ENCODE results near the gene TRPC4AP.

The TRPC4AP gene

GRCh38 chr20:35087791-35088190, 4.8 kb downstream of the TRPC4AP start:
- DNase-seq = no peak
- H3K4me1 ChIP-seq (ENCODE audit: low read length) = 0 out of 2 replicates have a peak, but pooled peaks cover 6% of the 10 kb centered on the region
- no peak overlapping the region for H3K4me3 ChIP-seq (ENCODE audit: low read length)
- no peaks in the 10 kb centered on the region for H3K9me3 ChIP-seq (replicated peaks; ENCODE audit: insufficient read depth, low read length)
- H3F3A ChIP-seq (ENCODE audit: insufficient read depth, low read length) = no peaks in the 10 kb centered on the region
- TF ChIP-seq CTCF (IDR thresholded peaks at IDR 0.05; ENCODE audit: low read length) = no peak
- no peak for TF ChIP-seq EZH2phosphoT487 (IDR thresholded peaks at IDR 0.05; ENCODE audit: low read length)
- no peak for TF ChIP-seq EZH2 (optimal IDR thresholded peaks at IDR 0.05; ENCODE audit: low read depth, low read length)
- H3K27ac ChIP-seq (ENCODE audit: low read length) = no peak overlapping the region
- H3K27me3 ChIP-seq (replicated peaks; ENCODE audit: insufficient read depth, low read length) = no peaks in the 10 kb centered on the region
- H3K36me3 ChIP-seq (replicated peaks; ENCODE audit: insufficient read depth, low read length) = no peaks in the 10 kb centered on the region
- H2AFZ ChIP-seq (ENCODE audit: low read length) = no peak overlapping the region
- H4K20me1 ChIP-seq (ENCODE audit: insufficient read depth, low read length) = no peaks in the 10 kb centered on the region; the same call in 1 of the 2 replicates
- H3K9ac ChIP-seq (ENCODE audit: low read length) = no peak overlapping the region
- H3K4me2 ChIP-seq (ENCODE audit: low read depth, low read length) = no peak overlapping the region
- no peaks in the 10 kb centered on the region for H3K9me2 ChIP-seq (replicated peaks; ENCODE audit: insufficient read depth, low read length)
- peaks cover 85% of the 10 kb centered on the region for H3K79me2 ChIP-seq (ENCODE audit: low read length)

- Histone ChIP-seq H3K27me3 (replicated peaks; ENCODE audit: insufficient read depth, low read length) (no peaks in the 10 kb centered on the region), H4K20me1 (ENCODE audit: insufficient read depth, low read length) (no peaks in the 10 kb centered on the region; the same call in 1 of the 2 replicates), H3K9me2 (replicated peaks; ENCODE audit: insufficient read depth, low read length) (no peaks in the 10 kb centered on the region), H3K9me3 (replicated peaks; ENCODE audit: insufficient read depth, low read length) (no peaks in the 10 kb centered on the region), H2AFZ (ENCODE audit: low read length) (no peak overlapping the region), H3K4me1 (ENCODE audit: low read length) (peaks cover 8% of the 10 kb centered on the region; the same call in 1 of the 2 replicates), H3F3A (ENCODE audit: insufficient read depth, low read length) (no peaks in the 10 kb centered on the region), H3K27ac (ENCODE audit: low read length) (no peak overlapping the region), H3K36me3 (replicated peaks; ENCODE audit: insufficient read depth, low read length) (no peaks in the 10 kb centered on the region), H3K4me3 (ENCODE audit: low read length) (no peak overlapping the region), H3K4me2 (ENCODE audit: low read depth, low read length) (no peak overlapping the region), H3K79me2 (ENCODE audit: low read length) (peaks cover 87% of the 10 kb centered on the region), H3K9ac (ENCODE audit: low read length) (no peak overlapping the region)
- no peak for DNase-seq
- no peak for TF ChIP-seq EZH2phosphoT487 (IDR thresholded peaks at IDR 0.05; ENCODE audit: low read length)
- TF ChIP-seq CTCF (IDR thresholded peaks at IDR 0.05; ENCODE audit: low read length) = no peak
- no peak for TF ChIP-seq EZH2 (optimal IDR thresholded peaks at IDR 0.05; ENCODE audit: low read depth, low read length)
Measured at GRCh38 chr20:35087355-35087754, 5.3 kb downstream of the TRPC4AP start.

- Histone ChIP-seq H3K4me2 (ENCODE audit: low read depth, low read length) (no peak overlapping the region), H4K20me1 (ENCODE audit: insufficient read depth, low read length) (peaks cover 6% of the 10 kb centered on the region; the same call in 1 of the 2 replicates), H3K36me3 (replicated peaks; ENCODE audit: insufficient read depth, low read length) (no peaks in the 10 kb centered on the region), H3K27ac (ENCODE audit: low read length) (no peak overlapping the region), H3K27me3 (replicated peaks; ENCODE audit: insufficient read depth, low read length) (no peaks in the 10 kb centered on the region), H3K9ac (ENCODE audit: low read length) (no peak overlapping the region), H3K9me2 (replicated peaks; ENCODE audit: insufficient read depth, low read length) (no peaks in the 10 kb centered on the region), H3K4me3 (ENCODE audit: low read length) (no peak overlapping the region), H3K79me2 (ENCODE audit: low read length) (peaks cover 87% of the 10 kb centered on the region), H2AFZ (ENCODE audit: low read length) (no peak overlapping the region), H3K4me1 (ENCODE audit: low read length) (peaks cover 3% of the 10 kb centered on the region; the same call in 1 of the 2 replicates), H3K9me3 (replicated peaks; ENCODE audit: insufficient read depth, low read length) (no peaks in the 10 kb centered on the region), H3F3A (ENCODE audit: insufficient read depth, low read length) (no peaks in the 10 kb centered on the region)
- TF ChIP-seq CTCF (IDR thresholded peaks at IDR 0.05; ENCODE audit: low read length) (no peak), EZH2phosphoT487 (IDR thresholded peaks at IDR 0.05; ENCODE audit: low read length) (no peak), EZH2 (optimal IDR thresholded peaks at IDR 0.05; ENCODE audit: low read depth, low read length) (no peak)
- no peak for DNase-seq
Measured at GRCh38 chr20:35085477-35086225, 7.0 kb downstream of the TRPC4AP start.
